ENCODE data around the gene TFDP1. TPM values are rescaled to one million over a fixed set of nuclear protein-coding genes. Genes with fewer than 3 reads are reported as not detected.

Gene TFDP1
- total and polyA plus RNA-seq, 2 of the 4 experiments (the other 2 are of a cell fraction): 59.3 to 97.0 TPM

- Histone ChIP-seq H2AK5ac (ENCODE audit: low read depth, low read length) (no peak overlapping the region), H3K79me1 (ENCODE audit: low read depth in 1 of 2, low read length in 2 of 2) (peaks cover 27 to 87% of the 10 kb centered on the region in 2 experiments), H3K4me3 (ENCODE audit: insufficient read depth, low read depth, low read length) (no peak overlapping the region), H3K9me3 (ENCODE audit: control insufficient read depth, insufficient read depth, low read length) (no peaks in the 10 kb centered on the region; the same call in 1 of the 2 replicates), H3K18ac (ENCODE audit: low read depth, low read length) (no peak overlapping the region), H3K9ac (ENCODE audit: low read depth, low read length) (no peak overlapping the region), H2BK20ac (ENCODE audit: low read depth, low read length) (no peak overlapping the region), H2BK15ac (ENCODE audit: low read depth, low read length) (no peak overlapping the region), H2BK5ac (ENCODE audit: low read depth, low read length, poor library complexity, severe bottlenecking) (no peak overlapping the region), H4K5ac (ENCODE audit: low read depth, low read length) (no peak overlapping the region), H2AK9ac (replicated peaks; ENCODE audit: low read depth, low read length, poor library complexity) (no peak overlapping the region), H2BK120ac (ENCODE audit: low read depth, low read length) (no peak overlapping the region), H4K91ac (ENCODE audit: insufficient read depth, low read depth, low read length) (no peak overlapping the region), H3K27ac (ENCODE audit: insufficient read depth, low read length) (no peak overlapping the region), H3K36me3 (ENCODE audit: control insufficient read depth, insufficient read depth, low read length) (peaks cover 36% of the 10 kb centered on the region), H3K4me1 (ENCODE audit: control insufficient read depth, insufficient read depth, low read length) (no peaks in the 10 kb centered on the region), H3K56ac (ENCODE audit: extremely low read depth, insufficient read depth, low read length) (no peak overlapping the region), H3K14ac (replicated peaks; ENCODE audit: low read depth, low read length) (no peak overlapping the region), H4K20me1 (ENCODE audit: insufficient read depth, low read length) (peaks cover 84% of the 10 kb centered on the region), H2AFZ (replicated peaks; ENCODE audit: low read length, poor library complexity) (no peak overlapping the region), H4K8ac (ENCODE audit: low read depth in 2 of 2, low read length in 2 of 2) (no peak overlapping the region), H3K9me1 (ENCODE audit: insufficient read depth, low read length) (peaks cover 4% of the 10 kb centered on the region; the same call in 1 of the 2 replicates), H3K27me3 (ENCODE audit: control insufficient read depth, insufficient read depth, low read length) (no peaks in the 10 kb centered on the region), H3K4ac (ENCODE audit: low read depth, low read length) (no peak overlapping the region), H3K23ac (ENCODE audit: low read depth, low read length) (no peak overlapping the region), H3K4me2 (ENCODE audit: low read depth, low read length) (no peak overlapping the region)
- BruUV-seq (replicated peaks): no TSS peak
- intact Hi-C loops (cut with micrococcal nuclease) (no loop called here), dilution Hi-C loops (cut with HindIII; ENCODE audit: low sequenced_read_pairs, unreplicated experiment) (no loop called here), in situ Hi-C loops (cut with MboI; ENCODE audit: low sequenced_read_pairs) (no loop called here)
- CTCF ChIA-PET: no interaction called here
- no peak for DNase-seq
- no peak for ATAC-seq (ENCODE audit: low read depth)
- WGBS, 2 experiments (ENCODE audit: extremely low coverage in 2 of 2, insufficient read length in 1 of 2): 100% methylated on average over 4 of the region's 12 CpGs; no CpG with 5 or more reads in 1 of the 2 experiments
- no peak for TF ChIP-seq POLR2A (IDR thresholded peaks at IDR 0.05; ENCODE audit: low read depth, low read length)
- no peak for TF ChIP-seq RFX5 (IDR thresholded peaks at IDR 0.05; ENCODE audit: low read depth, low read length)
- TF ChIP-seq CEBPB (IDR thresholded peaks at IDR 0.05; ENCODE audit: low read depth, low read length): no peak
- TF ChIP-seq CHD1 (IDR thresholded peaks at IDR 0.05; ENCODE audit: low read depth, low read length): no peak
- no peak for TF ChIP-seq RCOR1 (IDR thresholded peaks at IDR 0.05; ENCODE audit: insufficient replicate concordance, low read length)
- no peak for TF ChIP-seq NFE2L2 (IDR thresholded peaks at IDR 0.05; ENCODE audit: low read depth, low read length)
- TF ChIP-seq ELK1 (IDR thresholded peaks at IDR 0.05; ENCODE audit: borderline replicate concordance, low read depth, low read length): no peak
- TF ChIP-seq RAD21 (IDR thresholded peaks at IDR 0.05; ENCODE audit: low read length): no peak
- no peak for TF ChIP-seq CTCF (conservative IDR thresholded peaks at IDR 0.05; ENCODE audit: low read depth, low read length)
- TF ChIP-seq MXI1 (IDR thresholded peaks at IDR 0.05; ENCODE audit: borderline replicate concordance, low read depth, low read length): no peak
- no peak for TF ChIP-seq BHLHE40 (IDR thresholded peaks at IDR 0.05; ENCODE audit: low read depth, low read length)
- no peak for TF ChIP-seq USF2 (IDR thresholded peaks at IDR 0.05; ENCODE audit: low read depth, low read length)
- TF ChIP-seq MAZ (IDR thresholded peaks at IDR 0.05; ENCODE audit: borderline replicate concordance, low read depth, low read length): no peak
- no peak for TF ChIP-seq SMC3 (IDR thresholded peaks at IDR 0.05; ENCODE audit: low read depth, low read length)
- no peak for TF ChIP-seq FOS (IDR thresholded peaks at IDR 0.05; ENCODE audit: low read depth, low read length)
- POLR2A ChIA-PET (ENCODE audit: unreplicated experiment): no interaction called here
These were observed 14.8 kb downstream of the TFDP1 start for GRCh38 chr13:113599391-113599790.
